OCI-M2 (cell line): ENCODE measurements around the gene TEX29.

ENCODE experiments used
- DNase-seq: peaks from one replicate; lab custom pipeline; 2025; ENCODE audit not compliant: unreplicated experiment; lab: John Stamatoyannopoulos, UW

Gene TEX29

DNA sequence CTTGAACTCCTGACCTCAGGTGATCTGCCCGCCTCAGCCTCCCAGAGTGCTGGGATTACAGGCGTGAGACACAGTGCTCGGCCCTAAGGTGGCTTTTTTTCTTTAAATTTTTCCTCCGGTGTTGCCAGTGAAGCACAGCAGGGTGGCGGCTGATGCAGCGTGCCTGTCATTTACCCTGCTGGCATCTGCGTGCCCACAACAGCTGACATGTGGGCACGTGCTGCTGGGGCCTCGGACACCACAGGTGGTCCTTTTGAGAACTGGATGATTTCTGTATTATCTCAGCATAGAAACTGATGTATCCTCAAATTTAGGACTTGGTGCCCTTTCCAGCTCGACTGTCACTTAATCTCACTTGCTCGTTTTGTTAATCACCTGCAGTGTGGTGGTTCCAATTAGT lies 31.2 kb upstream of the TEX29 start:
- no peak for DNase-seq

GRCh38 chr13:111291908-111292307 lies 28.5 kb upstream of the TEX29 start:
- no peak for DNase-seq

DNA sequence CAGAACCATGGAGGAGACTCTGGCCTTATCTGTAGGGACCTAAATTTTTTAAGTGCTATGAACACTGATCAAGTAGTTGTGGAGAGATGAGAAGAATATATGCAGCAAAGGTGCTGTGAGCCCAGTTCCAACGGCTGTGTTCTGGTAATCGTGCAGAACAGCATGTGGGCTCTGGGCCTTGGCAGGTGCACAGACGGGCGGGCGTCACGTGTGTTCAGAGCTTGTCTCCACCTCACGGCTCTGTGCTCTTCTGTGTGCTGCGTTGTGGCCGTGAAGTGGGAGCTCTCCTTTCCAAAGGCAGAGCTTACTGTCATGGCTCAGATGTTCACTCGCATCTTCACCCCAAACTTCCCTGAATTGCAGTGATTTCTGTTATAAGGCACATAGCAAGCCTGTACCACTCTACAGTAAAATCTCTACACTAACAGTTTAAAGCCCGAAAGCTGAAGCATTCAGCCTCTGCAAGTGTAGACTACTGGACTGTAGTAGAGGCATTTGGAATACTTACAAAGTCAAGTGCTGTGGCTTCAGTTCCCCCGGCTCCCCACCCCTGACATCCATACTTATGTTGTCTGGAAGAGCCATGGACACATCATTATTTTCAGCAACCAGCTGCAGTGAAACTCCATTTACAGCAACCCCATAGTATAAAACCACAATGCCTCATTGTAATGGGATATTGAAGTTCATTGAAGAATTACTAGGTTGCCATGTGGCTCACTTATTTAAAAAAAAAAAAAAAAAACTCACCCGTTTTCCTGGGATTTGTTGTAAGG lies 27.5 kb upstream of the TEX29 start:
- DNase-seq = no peak

DNA sequence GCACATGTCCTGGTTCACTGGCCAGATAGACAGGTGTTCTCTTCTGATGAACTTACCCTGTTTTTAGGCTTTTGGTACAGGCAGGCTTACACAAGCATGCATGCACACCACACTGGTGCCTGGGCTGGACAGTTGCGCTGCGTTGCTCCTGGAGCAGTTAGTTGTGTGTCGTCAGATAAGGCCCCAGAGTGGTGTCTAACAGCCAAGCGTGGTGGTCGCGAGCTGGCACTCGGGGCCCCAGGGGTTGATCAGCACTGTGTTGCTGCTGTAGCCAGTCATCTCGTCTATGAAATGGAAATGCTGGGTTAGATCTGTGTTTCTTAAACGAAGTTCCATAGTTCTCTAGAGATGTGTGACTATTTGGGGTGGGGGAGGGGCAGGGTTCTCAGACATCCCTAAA lies 24.6 kb upstream of the TEX29 start:
- no peak for DNase-seq

DNA sequence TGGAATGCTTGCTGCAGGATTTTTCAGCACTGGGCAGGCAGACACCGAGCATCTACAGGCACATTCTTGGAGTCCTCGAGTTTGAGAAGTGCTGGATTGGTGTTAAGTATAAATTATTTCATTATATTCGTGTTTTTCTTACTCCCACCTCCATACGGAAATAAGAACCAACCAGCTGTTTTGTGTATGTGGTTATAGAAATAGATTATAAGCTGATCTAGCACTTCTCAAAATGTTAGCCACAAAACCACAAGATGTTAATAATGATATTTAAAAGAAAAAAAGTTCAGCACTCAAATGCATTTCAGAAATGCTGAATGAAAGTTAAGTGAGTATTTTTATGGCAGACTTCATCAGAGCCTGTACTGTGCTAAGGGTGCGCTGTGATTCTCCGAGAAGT lies 24.0 kb upstream of the TEX29 start:
- DNase-seq = no peak

GRCh38 chr13:111298214-111298975 lies 22.0 kb upstream of the TEX29 start:
- no peak for DNase-seq

DNA sequence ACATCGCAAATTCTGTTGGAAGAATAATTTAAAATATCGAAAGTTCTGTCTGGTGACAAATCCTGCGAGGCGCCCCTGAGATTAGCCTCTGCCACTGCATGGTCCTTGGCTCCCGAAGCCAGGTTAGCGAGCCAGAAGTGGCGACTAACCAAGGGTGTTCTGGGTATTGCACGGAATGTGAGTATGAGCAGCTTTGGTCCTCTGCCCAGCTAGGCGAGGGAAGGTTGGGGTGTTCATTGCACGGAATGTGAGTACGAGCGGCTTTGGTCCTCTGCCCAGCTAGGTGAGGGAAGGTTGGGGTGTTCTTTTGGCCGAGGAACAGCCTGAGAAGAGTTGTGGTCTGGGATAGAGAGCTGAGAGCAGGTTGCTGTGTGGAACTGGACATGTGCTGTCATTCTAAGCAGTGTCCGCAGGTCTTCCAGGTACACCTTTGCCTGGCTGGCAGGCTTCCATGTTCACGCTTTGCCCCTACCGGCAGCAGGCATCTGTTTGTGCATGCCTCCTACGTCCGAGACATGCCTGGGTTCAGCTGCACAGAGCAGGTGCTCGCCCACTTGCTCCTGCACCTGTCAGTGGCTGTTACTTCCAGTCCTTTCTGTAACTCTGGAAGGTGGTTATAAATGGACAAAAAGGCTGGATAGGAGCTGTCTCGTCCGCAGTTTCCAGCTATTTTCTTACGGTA lies 18.3 kb upstream of the TEX29 start:
- no peak for DNase-seq

GRCh38 chr13:111303559-111303958 lies 16.9 kb upstream of the TEX29 start:
- DNase-seq = no peak

DNA sequence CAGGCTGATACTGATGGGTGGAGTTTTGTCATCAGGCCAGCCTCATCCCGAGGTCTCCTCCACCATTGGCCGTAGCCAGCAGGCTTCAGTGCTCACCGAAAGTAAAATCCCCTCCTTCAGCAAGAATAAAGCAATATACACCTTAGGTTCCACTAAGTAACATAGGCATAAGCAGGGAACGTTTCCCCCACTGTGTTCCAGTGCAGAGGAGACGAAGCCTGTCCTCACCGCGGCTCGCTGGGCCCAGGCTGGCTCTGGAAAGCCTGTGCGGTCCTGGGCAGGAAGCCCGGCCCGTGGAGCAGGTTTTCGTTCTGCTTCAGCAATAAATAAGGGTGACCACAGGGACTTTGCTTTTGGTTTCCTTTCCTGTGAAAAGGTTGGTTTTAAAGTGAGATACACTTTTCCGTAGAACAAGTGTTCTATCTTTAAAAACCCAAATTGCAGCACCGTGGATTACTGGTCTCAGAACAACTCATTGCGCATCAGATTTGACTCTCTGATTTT lies 16.3 kb upstream of the TEX29 start:
- DNase-seq = no peak

DNA sequence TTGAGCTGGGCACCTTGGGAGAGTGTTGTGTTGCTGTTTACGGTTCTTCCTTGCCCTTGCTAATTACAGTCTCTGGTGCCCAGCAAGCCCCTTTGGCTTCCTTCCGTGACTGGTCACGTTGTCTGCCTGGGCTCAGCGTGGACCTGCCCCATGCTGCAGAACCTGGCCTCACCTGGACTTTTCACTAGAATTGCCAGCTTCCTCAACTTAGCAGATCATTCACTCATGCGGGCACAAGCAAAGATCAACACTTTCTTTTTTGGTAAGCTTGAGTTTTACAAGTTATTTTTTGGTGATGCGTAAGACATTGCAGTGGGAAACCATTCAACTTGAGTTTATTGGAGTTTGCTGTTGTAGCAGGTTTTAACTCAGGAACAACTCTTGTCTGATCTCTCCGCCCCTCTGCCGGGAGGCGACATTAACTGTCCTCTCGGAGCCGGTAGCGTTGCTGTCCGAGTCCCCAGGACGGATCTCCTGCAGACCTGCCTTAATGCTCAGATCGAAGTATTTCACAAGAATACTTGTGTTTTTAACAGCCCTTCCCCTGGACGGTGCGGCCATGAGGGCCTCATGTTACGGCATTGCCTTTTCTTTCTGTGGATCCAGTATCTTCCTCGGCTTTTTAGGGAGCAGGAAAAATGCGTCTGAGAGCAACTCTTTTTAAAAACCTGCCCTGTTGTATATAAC lies 15.7 kb upstream of the TEX29 start:
- no peak for DNase-seq

DNA sequence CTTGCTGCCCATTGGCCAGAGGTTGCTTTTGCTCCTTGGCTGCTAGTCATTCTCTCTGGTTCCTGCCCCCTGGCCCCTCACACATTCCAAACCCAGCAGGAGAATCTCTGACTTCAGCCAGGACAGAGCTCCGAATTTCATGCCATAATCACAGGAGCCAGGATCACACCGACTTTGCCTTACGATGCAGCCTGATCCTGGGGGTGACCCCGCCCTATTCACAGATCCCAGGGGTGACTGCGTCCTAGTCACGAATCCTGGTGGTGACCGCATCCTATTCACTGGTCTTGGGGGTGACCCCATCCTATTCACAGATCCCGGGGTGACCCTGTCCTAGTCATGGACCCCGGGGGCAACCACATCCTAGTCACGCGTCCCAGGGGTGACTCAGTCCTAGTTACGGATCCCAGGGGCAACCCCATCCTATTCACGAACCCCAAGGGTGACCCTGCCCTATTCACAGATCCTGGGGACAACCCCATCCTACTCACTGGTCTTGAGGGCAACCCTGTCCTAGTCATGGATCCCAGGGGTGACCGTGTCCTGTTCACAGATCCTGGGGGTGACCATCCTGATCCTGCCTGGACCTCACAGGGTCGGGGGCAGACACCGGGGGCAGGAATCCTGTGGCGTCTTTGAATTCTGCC lies 7.4 kb upstream of the TEX29 start:
- no peak for DNase-seq

DNA sequence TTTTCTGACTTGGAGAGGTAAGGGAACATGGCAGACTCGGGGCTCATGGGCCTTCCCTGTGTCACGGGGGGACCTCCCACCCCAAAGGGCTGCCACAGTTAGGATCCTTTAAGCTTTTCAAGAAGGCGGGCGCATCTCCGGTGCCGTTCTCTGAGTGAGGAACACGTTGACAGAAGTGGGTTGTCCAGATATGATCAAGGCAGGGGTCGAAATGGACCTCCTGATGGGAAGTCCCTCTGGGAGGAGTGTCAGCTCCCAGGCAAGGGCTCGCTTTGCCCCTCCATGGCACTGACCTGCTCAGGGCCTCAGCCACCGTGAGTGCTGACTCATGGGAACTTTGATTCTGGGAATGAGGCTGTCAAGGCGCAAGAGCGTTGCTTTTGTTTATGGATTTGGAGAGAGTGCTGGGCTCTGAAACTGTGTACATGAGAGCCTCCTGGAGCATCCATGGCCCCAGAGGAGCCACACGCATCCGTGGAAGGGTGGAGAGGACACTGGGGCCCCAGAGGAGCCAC lies 6.5 kb upstream of the TEX29 start:
- no peak for DNase-seq

DNA sequence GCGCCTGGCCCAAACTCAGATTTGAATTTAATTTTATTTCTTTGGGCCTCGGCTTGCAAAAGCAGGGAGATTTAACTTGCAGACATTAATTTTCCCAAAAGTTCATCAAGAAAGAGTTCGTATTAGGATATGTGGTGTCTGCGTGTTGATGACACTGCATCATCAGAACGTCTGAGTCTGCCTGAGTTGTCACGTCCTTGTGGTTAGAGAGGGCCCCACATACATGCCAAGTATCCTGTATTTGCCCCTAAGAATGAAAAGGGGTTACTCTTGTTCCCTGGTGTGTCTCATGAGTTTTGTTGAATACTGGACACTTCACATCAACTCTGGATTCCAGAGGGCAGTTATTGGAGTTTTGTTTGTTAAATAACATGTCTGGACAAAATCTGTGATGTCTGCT lies 5.6 kb upstream of the TEX29 start:
- no peak for DNase-seq

GRCh38 chr13:111315347-111315995 lies 5.0 kb upstream of the TEX29 start:
- no peak for DNase-seq

DNA sequence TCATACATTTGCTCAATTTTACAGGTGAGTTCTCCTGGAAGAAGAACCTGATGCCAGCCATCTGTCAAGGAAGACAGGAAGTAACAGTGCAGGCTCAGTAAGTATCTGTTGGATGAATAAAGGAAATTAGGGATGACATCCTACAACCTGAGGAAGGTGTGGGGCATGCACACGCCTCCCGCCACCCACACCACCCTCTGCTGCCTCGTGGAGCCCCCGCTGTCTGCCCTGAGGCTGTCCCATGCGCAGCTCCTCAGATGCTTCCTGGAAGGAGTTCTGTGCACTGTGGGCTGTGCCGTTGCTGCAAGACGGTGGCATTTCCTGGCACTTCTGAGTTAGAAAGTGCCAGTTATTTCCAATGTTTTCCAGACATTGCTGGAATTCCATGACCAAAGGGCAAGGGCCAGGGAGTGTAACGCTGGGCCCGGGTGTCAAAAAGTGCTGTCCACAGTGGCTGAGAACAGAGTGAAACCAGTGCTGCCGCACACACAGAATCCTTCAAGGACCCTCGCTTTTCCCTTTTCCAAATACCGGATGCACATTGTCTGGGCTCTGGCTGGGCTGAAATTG lies 4.2 kb upstream of the TEX29 start:
- DNase-seq = no peak

DNA sequence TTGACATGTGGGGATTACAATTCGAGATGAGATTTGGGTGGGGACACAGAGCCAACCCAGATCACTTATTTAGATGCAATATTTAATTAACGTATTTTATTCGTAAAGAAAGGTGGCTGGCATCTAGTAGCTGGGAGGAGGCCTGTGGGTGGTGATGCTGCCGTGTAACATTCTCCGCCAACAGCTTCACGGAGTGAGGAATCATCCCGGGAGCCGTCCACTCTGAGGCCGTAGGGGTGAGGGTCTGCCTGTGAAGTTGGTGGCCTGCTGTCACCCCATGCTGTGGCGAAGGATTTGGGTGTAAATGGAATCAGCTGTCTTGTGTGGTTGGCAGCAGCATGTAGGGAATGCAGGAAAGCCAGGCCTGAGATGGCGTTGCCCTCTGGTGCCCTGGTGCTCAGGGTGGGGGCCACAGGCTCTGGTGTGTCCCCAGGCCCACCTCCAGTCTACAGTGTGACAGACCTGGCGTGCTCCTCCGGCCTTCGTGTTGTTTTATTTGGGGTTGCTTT lies 3.3 kb upstream of the TEX29 start:
- DNase-seq = no peak

DNA sequence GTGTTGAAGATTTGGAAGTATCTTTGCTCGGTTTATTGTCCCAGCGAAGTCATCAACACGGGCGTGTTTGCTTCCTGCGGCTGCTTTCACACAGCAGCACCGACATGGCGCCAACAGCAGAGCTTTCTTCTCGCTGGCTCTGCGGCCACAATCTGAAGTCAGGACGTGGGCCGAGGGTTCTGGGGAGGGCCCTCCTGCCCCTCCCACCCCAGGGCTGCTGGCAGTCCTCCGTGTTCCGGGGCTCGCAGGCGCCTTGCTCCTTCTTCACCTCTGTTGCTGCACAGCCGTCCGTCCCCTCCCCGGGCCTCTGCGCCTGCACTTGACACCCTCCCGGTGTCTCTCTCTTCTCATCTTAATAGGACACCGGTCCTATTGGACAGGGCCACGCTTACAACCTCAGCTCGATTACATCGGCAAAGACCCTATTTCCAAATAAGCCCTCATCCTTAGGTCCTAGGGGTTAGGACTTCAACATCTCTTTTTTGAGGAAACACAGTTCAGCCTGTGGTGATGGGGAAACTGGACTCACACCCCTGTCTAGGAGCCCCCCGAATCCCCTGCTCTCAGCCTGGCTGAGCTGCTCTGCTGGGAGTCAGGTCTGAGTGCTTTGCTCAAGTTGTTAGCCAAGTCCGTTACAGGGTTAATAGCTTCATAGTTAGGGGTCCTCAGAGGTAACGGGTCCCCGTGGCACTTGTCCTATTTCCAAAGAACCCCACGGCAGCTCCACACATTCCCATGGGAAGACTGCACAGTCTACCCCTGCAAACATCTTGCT lies 2.7 kb upstream of the TEX29 start:
- DNase-seq = no peak

GRCh38 chr13:111318386-111318785 lies 2.1 kb upstream of the TEX29 start:
- no peak for DNase-seq

DNA sequence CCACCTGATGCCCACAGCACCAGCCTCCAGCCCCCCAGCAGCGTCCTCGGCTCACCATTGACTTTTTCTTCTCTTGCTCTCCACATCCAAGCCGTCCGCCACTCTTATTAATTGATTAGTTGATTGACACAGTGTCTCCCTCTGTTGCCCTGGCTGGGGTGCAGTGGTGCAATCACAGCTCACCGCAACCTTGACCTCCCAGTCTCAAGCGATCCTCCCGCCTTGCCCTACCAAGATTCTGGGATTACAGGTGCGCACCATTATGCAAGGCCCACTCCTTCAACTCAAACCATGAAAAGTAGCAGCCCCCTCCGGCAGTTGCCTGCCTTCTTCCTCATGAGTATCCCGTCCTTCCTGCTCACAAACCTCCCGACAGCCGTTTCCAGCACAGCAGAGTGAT lies 921 bp upstream of the TEX29 start:
- DNase-seq = no peak
